Activated CD4-positive, alpha-beta T cell treated with anti-CD3 and anti-CD28 coated beads, Interleukin-2, amount 50 U/mL, for 4 hours (primary cell): ENCODE data around the gene ZMYND11.

Experiments used
- DNase-seq, 2 experiments: peaks; one replicate each; pipeline ENCODE4 v3.0.0-alpha.2; 2020

ZMYND11 gene

GRCh38 chr10:200405-200804 lies 65.2 kb downstream of the ZMYND11 start:
- DNase-seq = no peak

GRCh38 chr10:201328-201771 lies 66.1 kb downstream of the ZMYND11 start:
- no peak for DNase-seq

- DNase-seq = no peak
Observed at GRCh38 chr10:208616-209015, 73.4 kb downstream of the ZMYND11 start.

- DNase-seq = no peak
Observed at GRCh38 chr10:209357-209756, 74.1 kb downstream of the ZMYND11 start.

- no peak for DNase-seq
Observed at GRCh38 chr10:210297-210696, 75.0 kb downstream of the ZMYND11 start.

- no peak for DNase-seq
Observed at GRCh38 chr10:215444-215843, 80.2 kb downstream of the ZMYND11 start.

- no peak for DNase-seq
Observed at GRCh38 chr10:218798-219197, 83.5 kb downstream of the ZMYND11 start.

- DNase-seq = no peak
Observed at GRCh38 chr10:219731-220472, 84.6 kb downstream of the ZMYND11 start.

- no peak for DNase-seq
Observed at GRCh38 chr10:224571-224970, 89.3 kb downstream of the ZMYND11 start.

- DNase-seq = no peak
Observed at GRCh38 chr10:226018-226417, 90.8 kb downstream of the ZMYND11 start.

GRCh38 chr10:227014-227413 lies 91.8 kb downstream of the ZMYND11 start:
- no peak for DNase-seq

GRCh38 chr10:228366-228765 lies 93.1 kb downstream of the ZMYND11 start:
- DNase-seq = no peak

GRCh38 chr10:230758-231157 lies 95.5 kb downstream of the ZMYND11 start:
- DNase-seq = no peak

GRCh38 chr10:232061-232460 lies 96.8 kb downstream of the ZMYND11 start:
- DNase-seq = no peak

- DNase-seq = no peak
Observed at GRCh38 chr10:232878-233277, 97.6 kb downstream of the ZMYND11 start.

GRCh38 chr10:234708-235406 lies 99.6 kb downstream of the ZMYND11 start:
- DNase-seq = no peak

- DNase-seq = no peak
Observed at GRCh38 chr10:235915-236314, 100.7 kb downstream of the ZMYND11 start.

- no peak for DNase-seq
Observed at GRCh38 chr10:239109-239508, 103.9 kb downstream of the ZMYND11 start.

- no peak for DNase-seq
Observed at GRCh38 chr10:241451-241850, 106.2 kb downstream of the ZMYND11 start.

GRCh38 chr10:241966-242643 lies 106.8 kb downstream of the ZMYND11 start:
- DNase-seq = no peak

- no peak for DNase-seq
Observed at GRCh38 chr10:244227-244626, 109.0 kb downstream of the ZMYND11 start.

- no peak for DNase-seq
Observed at GRCh38 chr10:246431-246830, 111.2 kb downstream of the ZMYND11 start.

- DNase-seq = no peak
Observed at GRCh38 chr10:247480-247879, 112.2 kb downstream of the ZMYND11 start.

GRCh38 chr10:248307-248706 lies 113.1 kb downstream of the ZMYND11 start:
- DNase-seq = no peak
